Upper lobe of left lung (tissue), 4 donors: Measurements from ENCODE around the gene SPRED3.

ENCODE experiments used
- CTCF ChIP-seq, 6 experiments: fragments of 450-650 bp in 4 of 6; fragments of 200-600 bp in 2 of 6; sonication (generic) in 2 of 6; IDR thresholded peaks; one replicate each; pipeline ENCODE4 v1.5.1; 2016 to 2019; ENCODE audit warnings: antibody characterized with exemption in 6 of 6
- POLR2A ChIP-seq, 4 donors: fragments of 450-650 bp; IDR thresholded peaks; one replicate each; pipeline ENCODE4 v1.5.1; 2016 to 2017; ENCODE audit warnings: antibody characterized with exemption in 4 of 4, mild to moderate bottlenecking in 2 of 4
- POLR2AphosphoS5 ChIP-seq, 2 donors: sonication (generic); formaldehyde crosslinking; IDR thresholded peaks; one replicate each; pipeline ENCODE4 v1.5.1; 2017; ENCODE audit warnings: antibody characterized with exemption in 2 of 2

DNA sequence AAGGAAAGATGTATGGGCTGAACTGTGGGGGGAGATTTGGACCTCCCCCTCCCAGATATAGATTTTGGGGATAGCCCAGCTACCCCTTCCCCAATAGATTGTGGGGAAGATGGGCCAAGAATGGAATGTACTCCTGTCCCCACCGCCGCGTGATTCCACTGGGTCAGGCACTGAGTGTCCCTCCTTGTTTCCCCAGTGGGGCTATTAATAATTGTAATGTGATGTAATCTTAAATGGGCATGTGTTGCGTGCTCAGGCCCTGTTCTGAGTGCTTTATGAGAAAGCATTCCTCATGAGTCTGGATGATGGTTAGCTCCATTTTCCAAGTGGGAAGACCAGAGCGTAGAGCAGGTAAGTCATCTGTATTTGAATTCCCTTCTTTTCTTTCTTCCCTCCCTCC is 12.7 kb upstream of the SPRED3 start:
- no peak for TF ChIP-seq POLR2A (IDR thresholded peaks at IDR 0.05)
- no peak for TF ChIP-seq CTCF (IDR thresholded peaks at IDR 0.05)
- no peak for TF ChIP-seq POLR2AphosphoS5 (IDR thresholded peaks at IDR 0.05)
